H1 (cell line): ENCODE measurements around the gene PAQR5. TPM values are rescaled to one million over a fixed set of nuclear protein-coding genes. Genes with fewer than 3 reads are reported as not detected.

Source experiments
- CTCF ChIA-PET: fragments of 300-600 bp; sonication (Branson Sonifier 250); formaldehyde crosslinking; loops from one replicate; lab custom pipeline; 2021; ENCODE audit not compliant: partially characterized antibody; lab: Charles Lee
- POLR2A ChIA-PET: fragments of 300-600 bp; sonication (Branson Sonifier 250); formaldehyde crosslinking; loops from one replicate; lab custom pipeline; 2021; ENCODE audit warnings: inconsistent platforms; ENCODE audit not compliant: partially characterized antibody; lab: Charles Lee
- DNase-seq, 2 experiments: peaks; one replicate each; pipeline versions ENCODE4 v3.0.0 to v3.0.0-alpha.2; 2010 to 2022; ENCODE audit warnings: low spot score in 2 of 2, low read depth in 1 of 2, mixed read lengths in 1 of 2
- FAIRE-seq: peaks from 2 replicates; lab custom pipeline; 2011; peaks lifted over from hg19 to GRCh38; lab: Jason Lieb, UNC
- H2AFZ ChIP-seq: 2 replicates; pipeline ENCODE4 v1.8.1; 2012; ENCODE audit warnings: low read length, inconsistent platforms
- H2AK5ac ChIP-seq: 2 replicates; pipeline ENCODE4 v1.6.1; 2013; ENCODE audit warnings: low read depth, low read length
- H2BK120ac ChIP-seq: replicated peaks from 2 replicates; pipeline ENCODE3; 2013; ENCODE audit warnings: low read depth, low read length, inconsistent platforms
- H2BK12ac ChIP-seq: 2 replicates; pipeline ENCODE4 v1.6.1; 2013; ENCODE audit warnings: low read depth, low read length
- H2BK15ac ChIP-seq: 2 replicates; pipeline ENCODE4 v1.6.1; 2013; ENCODE audit warnings: low read length
- H2BK20ac ChIP-seq: 2 replicates; pipeline ENCODE4 v1.6.1; 2013; ENCODE audit warnings: low read length
- H2BK5ac ChIP-seq: 2 replicates; pipeline ENCODE4 v1.6.1; 2013; ENCODE audit warnings: low read depth, low read length
- H3K14ac ChIP-seq: 2 replicates; pipeline ENCODE4 v1.6.1; 2013; ENCODE audit warnings: inconsistent platforms; ENCODE audit not compliant: insufficient read length
- H3K18ac ChIP-seq: 2 replicates; pipeline ENCODE4 v1.6.1; 2013; ENCODE audit warnings: low read length; ENCODE audit errors: extremely low read depth
- H3K23ac ChIP-seq: 2 replicates; pipeline ENCODE4 v1.6.1; 2013; ENCODE audit warnings: inconsistent platforms; ENCODE audit not compliant: insufficient read length
- H3K23me2 ChIP-seq: 2 replicates; pipeline ENCODE4 v1.6.1; 2013; ENCODE audit warnings: low read depth, low read length
- H3K27ac ChIP-seq: 2 replicates; pipeline ENCODE4 v1.6.1; 2011; ENCODE audit warnings: low read depth, low read length, inconsistent platforms
- H3K27me3 ChIP-seq, 4 experiments: replicated peaks in 1 of 4; 1 replicate in 1 of 4; 2 replicates in 3 of 4; pipeline versions ENCODE4 v1.6.1 to v1.8.1; 2011 to 2013; ENCODE audit warnings: low read length in 3 of 4, mild to moderate bottlenecking in 3 of 4, inconsistent platforms in 2 of 4, mixed read lengths in 2 of 4, moderate library complexity in 1 of 4; ENCODE audit not compliant: control insufficient read depth in 3 of 4, insufficient read depth in 3 of 4; ENCODE audit errors: extremely low read depth in 1 of 4
- H3K36me3 ChIP-seq, 4 experiments: 2 replicates each; pipeline versions ENCODE4 v1.6.1 to v1.8.1; 2011 to 2013; ENCODE audit warnings: mild to moderate bottlenecking in 4 of 4, low read length in 3 of 4, moderate library complexity in 2 of 4, control low read depth in 1 of 4, inconsistent platforms in 1 of 4; ENCODE audit not compliant: insufficient read depth in 4 of 4, control insufficient read depth in 2 of 4
- H3K4ac ChIP-seq: replicated peaks from 2 replicates; pipeline ENCODE3; 2013; ENCODE audit warnings: low read length, low read depth, mixed read lengths, inconsistent platforms; ENCODE audit not compliant: insufficient read length
- H3K4me1 ChIP-seq, 4 experiments: replicated peaks in 1 of 4; 1 replicate in 1 of 4; 2 replicates in 3 of 4; pipeline versions ENCODE4 v1.6.1 to v1.8.1; 2011 to 2013; ENCODE audit warnings: low read length in 3 of 4, inconsistent platforms in 2 of 4, mixed read lengths in 1 of 4; ENCODE audit not compliant: insufficient read depth in 4 of 4, control insufficient read depth in 3 of 4
- H3K4me2 ChIP-seq, 2 experiments: 2 replicates each; pipeline versions ENCODE4 v1.6.1 to v1.8.1; 2011 to 2013; ENCODE audit warnings: low read depth in 2 of 2, low read length in 2 of 2, control low read depth in 1 of 2, inconsistent platforms in 1 of 2, mild to moderate bottlenecking in 1 of 2; ENCODE audit not compliant: insufficient read depth in 1 of 2
- H3K4me3 ChIP-seq, 4 experiments: fragments of 200-600, 300-600 bp in 1 of 4; sonication (generic), shearing (Covaris generic), sonication (Bioruptor Twin) in 1 of 4; 2 replicates each; pipeline versions ENCODE4 v1.5.1 to v1.8.1; 2011 to 2016; ENCODE audit warnings: low read length in 4 of 4, low read depth in 3 of 4, control low read depth in 2 of 4, inconsistent platforms in 2 of 4, mild to moderate bottlenecking in 2 of 4, mixed read lengths in 1 of 4, moderate library complexity in 1 of 4; ENCODE audit not compliant: insufficient read depth in 2 of 4; ENCODE audit errors: extremely low read depth in 1 of 4
- H3K56ac ChIP-seq: replicated peaks from 2 replicates; pipeline ENCODE3; 2013; ENCODE audit warnings: low read depth, mild to moderate bottlenecking, mixed read lengths, low read length, inconsistent platforms; ENCODE audit not compliant: insufficient read length
- H3K79me1 ChIP-seq: 2 replicates; pipeline ENCODE4 v1.6.1; 2013; ENCODE audit warnings: low read depth, low read length, control low read depth
- H3K79me2 ChIP-seq, 2 experiments: 2 replicates each; pipeline versions ENCODE4 v1.6.1 to v1.8.1; 2012 to 2013; ENCODE audit warnings: low read length in 2 of 2, mild to moderate bottlenecking in 2 of 2, inconsistent platforms in 1 of 2; ENCODE audit not compliant: insufficient read depth in 2 of 2, control insufficient read depth in 1 of 2
- H3K9ac ChIP-seq, 4 experiments: replicated peaks in 1 of 4; 1 replicate in 1 of 4; 2 replicates in 3 of 4; pipeline versions ENCODE4 v1.6.1 to v1.8.1; 2011 to 2013; ENCODE audit warnings: low read depth in 3 of 4, low read length in 3 of 4, control low read depth in 2 of 4, mild to moderate bottlenecking in 2 of 4, moderate library complexity in 2 of 4, inconsistent platforms in 1 of 4; ENCODE audit errors: extremely low read depth in 1 of 4
- H3K9me3 ChIP-seq, 2 experiments: 2 replicates each; pipeline versions ENCODE4 v1.6.1 to v1.8.1; 2012 to 2013; ENCODE audit warnings: mild to moderate bottlenecking in 2 of 2, moderate library complexity in 2 of 2, control low read depth in 1 of 2, inconsistent platforms in 1 of 2, low read depth in 1 of 2, low read length in 1 of 2, mixed read lengths in 1 of 2; ENCODE audit not compliant: insufficient read depth in 2 of 2
- H4K20me1 ChIP-seq, 2 experiments: replicated peaks in 1 of 2; 2 replicates each; pipeline versions ENCODE3 to v1.8.1; 2011 to 2013; ENCODE audit warnings: inconsistent platforms in 2 of 2, low read length in 2 of 2, mild to moderate bottlenecking in 1 of 2; ENCODE audit not compliant: insufficient read depth in 2 of 2, control insufficient read depth in 1 of 2
- H4K5ac ChIP-seq: 2 replicates; pipeline ENCODE4 v1.6.1; 2013; ENCODE audit warnings: low read length, low read depth, mixed read lengths, inconsistent platforms; ENCODE audit not compliant: insufficient read length
- H4K8ac ChIP-seq: 2 replicates; pipeline ENCODE4 v1.8.0; 2013; ENCODE audit warnings: mild to moderate bottlenecking, moderate library complexity, low read length, inconsistent platforms; ENCODE audit not compliant: insufficient read depth; ENCODE audit errors: extremely low read depth
- H4K91ac ChIP-seq: replicated peaks from 2 replicates; pipeline ENCODE3; 2013; ENCODE audit warnings: low read length, mixed read lengths, inconsistent platforms; ENCODE audit not compliant: insufficient read length
- CBX8 ChIP-seq: fragments of 300-800, 300-1000 bp; sonication (generic); IDR thresholded peaks from 2 replicates; pipeline ENCODE4 v1.7.1; 2016; ENCODE audit warnings: low read depth, low read length, borderline replicate concordance
- CEBPB ChIP-seq: IDR thresholded peaks from 2 replicates; pipeline ENCODE4 v1.6.1; 2012; ENCODE audit warnings: low read depth, low read length
- CTBP2 ChIP-seq: IDR thresholded peaks from 2 replicates; pipeline ENCODE4 v1.7.0; 2011; ENCODE audit warnings: borderline replicate concordance, mild to moderate bottlenecking, moderate library complexity, mixed read lengths, low read length; ENCODE audit not compliant: insufficient read depth, insufficient read length
- EGR1 ChIP-seq: IDR thresholded peaks from 2 replicates; pipeline ENCODE4 v1.6.1; 2011; ENCODE audit warnings: low read depth, low read length, borderline replicate concordance
- EZH2 ChIP-seq: fragments of 200-600 bp; sonication (generic); IDR thresholded peaks from 2 replicates; pipeline ENCODE4 v1.7.1; 2012; ENCODE audit warnings: low read depth, mild to moderate bottlenecking, moderate library complexity, low read length, inconsistent platforms; ENCODE audit not compliant: severe bottlenecking
- KDM1A ChIP-seq: fragments of 200-600, 300-600 bp; sonication (generic); IDR thresholded peaks from 2 replicates; pipeline ENCODE4 v1.7.1; 2016; ENCODE audit warnings: mild to moderate bottlenecking, low read length, borderline replicate concordance
- MAFK ChIP-seq: IDR thresholded peaks from 2 replicates; pipeline ENCODE4 v1.6.1; 2012; ENCODE audit warnings: low read depth, mild to moderate bottlenecking, improper control_type of control experiment, low read length
- SIN3A ChIP-seq, 2 experiments: IDR thresholded peaks in 1 of 2; conservative IDR thresholded peaks in 1 of 2; 2 replicates each; pipeline ENCODE4 v1.6.1; 2011 to 2012; ENCODE audit warnings: low read length in 2 of 2, improper control_type of control experiment in 1 of 2, low read depth in 1 of 2, mild to moderate bottlenecking in 1 of 2
- SP1 ChIP-seq: IDR thresholded peaks from 2 replicates; pipeline ENCODE4 v1.6.1; 2011; ENCODE audit warnings: low read depth, low read length
- SRF ChIP-seq: IDR thresholded peaks from 2 replicates; pipeline ENCODE4 v1.6.1; 2011; ENCODE audit warnings: mild to moderate bottlenecking, low read depth, low read length, moderate library complexity
- TAF7 ChIP-seq: optimal IDR thresholded peaks from 2 replicates; pipeline ENCODE3; 2011; ENCODE audit warnings: low read depth, mild to moderate bottlenecking, inconsistent platforms, low read length, moderate library complexity, borderline replicate concordance
- ZNF274 ChIP-seq: IDR thresholded peaks from 2 replicates; pipeline ENCODE4 v1.7.0; 2012; ENCODE audit warnings: low read length, borderline replicate concordance; ENCODE audit errors: extremely low read depth
- WGBS, 2 experiments: shearing (Covaris generic) in 1 of 2; methylation state at CpG; one replicate each; pipeline versions ENCODE4 v1.1.6 to v1.1.7; 2013 to 2015; ENCODE audit warnings: low lambda C conversion rate in 2 of 2, mixed read lengths in 2 of 2, inconsistent platforms in 1 of 2, low coverage in 1 of 2, missing lambda C conversion rate in 1 of 2; ENCODE audit not compliant: insufficient replicate concordance in 2 of 2, insufficient coverage in 1 of 2, insufficient read length in 1 of 2; ENCODE audit errors: extremely low coverage in 1 of 2, missing lambda C conversion rate in 1 of 2; 5-methylcytosine and 5-hydroxymethylcytosine counted together
- polyA plus RNA-seq, 7 experiments: library from polyadenylated mRNA; depleted of rRNA in 3 of 7; stranded (reverse) in 5 of 7; unstranded in 2 of 7; fragments of >200 nt in 5 of 7; fragments of 200-250 nt in 2 of 7; gene quantifications; 1 replicate in 5 of 7; 2 replicates in 1 of 7; 4 replicates in 1 of 7; pipeline versions ENCODE4 v1.2.1 to v1.2.3, GENCODE V29; 2011 to 2013; ENCODE audit warnings: missing spikeins in 2 of 7, mixed read lengths in 2 of 7
- total RNA-seq: library from RNA; stranded (reverse); fragmentation: NEBNext Ultra II Directional; extraction: Animal tissue kit (Norgen Biotek cat#: 25700); gene quantifications from 2 replicates; pipeline ENCODE4 v1.2.1, GENCODE V29; 2021
- TF ChIP-seq, protein P1 (sequence below): IDR thresholded peaks from 2 replicates; pipeline ENCODE4 v1.6.1; 2011; ENCODE audit warnings: low read length, improper control_type of control experiment

Gene PAQR5
- total and polyA plus RNA-seq, 2 of the 8 experiments (the other 6 are each of a cell fraction or from before 2014, with no cell fraction given), result 8.7 to 18.1 TPM

DNA sequence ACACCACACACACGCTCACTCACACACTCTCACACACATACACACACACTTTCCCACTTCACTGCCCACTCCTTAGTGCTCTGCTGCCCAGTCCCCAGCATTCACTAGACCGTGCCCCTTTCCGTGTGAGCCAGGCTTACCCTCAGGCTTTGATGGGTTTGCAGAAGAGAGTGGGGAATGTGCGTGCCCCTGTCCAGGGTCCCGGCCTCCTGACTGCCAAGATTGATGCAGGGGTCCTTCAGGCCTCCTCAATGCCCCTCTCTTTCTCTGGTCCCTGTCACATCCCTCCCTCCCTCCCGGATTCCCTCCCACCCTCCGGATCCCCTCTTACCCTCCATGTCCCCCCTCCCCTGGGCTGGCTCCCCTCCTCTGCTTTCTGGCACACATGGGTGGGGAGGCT is 87.6 kb downstream of the PAQR5 start:
- peaks cover 7% of the 10 kb centered on the region; the same call in 1 of the 2 replicates for H3K23me2 ChIP-seq
- no peak overlapping the region; the same call in 1 of the 2 replicates for H2BK15ac ChIP-seq
- no peak overlapping the region for H3K14ac ChIP-seq
- no peak overlapping the region for H2BK20ac ChIP-seq
- no peak overlapping the region for H2BK12ac ChIP-seq
- ChIA-PET POLR2A (no interaction called here), CTCF (no interaction called here)
- H2BK120ac ChIP-seq, result no peak overlapping the region
- H3K56ac ChIP-seq, result peak overlapping the region; percentile 82
- H3K79me1 ChIP-seq, result no peaks in the 10 kb centered on the region
- H3K36me3 ChIP-seq, result peaks cover 0 to 5% (median 0%) of the 10 kb centered on the region in 4 experiments; a peak in 1 of 8 replicates
- no peaks in the 10 kb centered on the region for H3K79me2 ChIP-seq
- H3K9ac ChIP-seq, result no peak overlapping the region
- no peak overlapping the region for H3K4me2 ChIP-seq
- 86 to 100% methylated on average over 1 to 3 of the region's 7 CpGs for WGBS, 2 experiments
- peak overlapping the region; percentile 8; the same call in 1 of the 2 replicates for H2BK5ac ChIP-seq
- H3K4ac ChIP-seq, result peak overlapping the region; percentile 41
- H2AK5ac ChIP-seq, result peak overlapping the region; percentile 57; the same call in 1 of the 2 replicates
- H2AFZ ChIP-seq, result no peak overlapping the region
- no peak overlapping the region for H3K23ac ChIP-seq
- no peaks in the 10 kb centered on the region for H3K4me1 ChIP-seq
- H4K8ac ChIP-seq, result no peak overlapping the region
- no peak overlapping the region for H3K27ac ChIP-seq
- H4K20me1 ChIP-seq, result peaks cover 0 to 7% of the 10 kb centered on the region in 2 experiments
- DNase-seq (no peak), FAIRE-seq (no peak)
- H3K4me3 ChIP-seq, result no peak overlapping the region
- peaks cover 0 to 2% of the 10 kb centered on the region in 2 experiments; a peak in 1 of 4 replicates for H3K9me3 ChIP-seq
- no peak overlapping the region for H3K18ac ChIP-seq
- H3K27me3 ChIP-seq, result no peaks in the 10 kb centered on the region
- H4K5ac ChIP-seq, result no peak overlapping the region
- peak overlapping the region; percentile 84 for H4K91ac ChIP-seq
- TF ChIP-seq EGR1 (no peak), ZNF274 (no peak), EZH2 (no peak), MAFK (no peak), SP1 (no peak), KDM1A (no peak), TAF7 (no peak), SRF (no peak), SIN3A (conservative IDR thresholded peaks at IDR 0.05 in 1 of 2, IDR thresholded peaks at IDR 0.05 in 1 of 2; ENCODE audit: low read depth in 1 of 2, low read length in 2 of 2) (no peak), CEBPB (no peak), CTBP2 (no peak), CBX8 (no peak)
- TF ChIP-seq, protein P1, sequence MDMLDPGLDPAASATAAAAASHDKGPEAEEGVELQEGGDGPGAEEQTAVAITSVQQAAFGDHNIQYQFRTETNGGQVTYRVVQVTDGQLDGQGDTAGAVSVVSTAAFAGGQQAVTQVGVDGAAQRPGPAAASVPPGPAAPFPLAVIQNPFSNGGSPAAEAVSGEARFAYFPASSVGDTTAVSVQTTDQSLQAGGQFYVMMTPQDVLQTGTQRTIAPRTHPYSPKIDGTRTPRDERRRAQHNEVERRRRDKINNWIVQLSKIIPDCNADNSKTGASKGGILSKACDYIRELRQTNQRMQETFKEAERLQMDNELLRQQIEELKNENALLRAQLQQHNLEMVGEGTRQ, result no peak
